ENCODE measurements around the gene CPPED1.

CPPED1 gene

GRCh38 chr16:12723681-12724080 is 80.0 kb downstream of the CPPED1 start:
- no peak for DNase-seq (ENCODE audit: low read depth)
- TF ChIP-seq CTCF (conservative IDR thresholded peaks at IDR 0.05; ENCODE audit: control insufficient read depth, insufficient read depth, low read depth, low read length): no peak
- H3K4me3 ChIP-seq (ENCODE audit: control insufficient read depth, low read depth, low read length): no peak overlapping the region

- TF ChIP-seq CTCF (conservative IDR thresholded peaks at IDR 0.05; ENCODE audit: control insufficient read depth, insufficient read depth, low read depth, low read length): no peak
- DNase-seq (ENCODE audit: low read depth): no peak
- H3K4me3 ChIP-seq (ENCODE audit: control insufficient read depth, low read depth, low read length): no peak overlapping the region
Observed at GRCh38 chr16:12721841-12722421, 81.8 kb downstream of the CPPED1 start.

GRCh38 chr16:12719972-12720371 is 83.7 kb downstream of the CPPED1 start:
- no peak for TF ChIP-seq CTCF (conservative IDR thresholded peaks at IDR 0.05; ENCODE audit: control insufficient read depth, insufficient read depth, low read depth, low read length)
- DNase-seq (ENCODE audit: low read depth): no peak

GRCh38 chr16:12716658-12717057 is 87.0 kb downstream of the CPPED1 start:
- H3K4me3 ChIP-seq (ENCODE audit: control insufficient read depth, low read depth, low read length): no peak overlapping the region
- no peak for DNase-seq (ENCODE audit: low read depth)
- TF ChIP-seq CTCF (conservative IDR thresholded peaks at IDR 0.05; ENCODE audit: control insufficient read depth, insufficient read depth, low read depth, low read length): no peak

More at GRCh38 chr16:12719972-12720371, 83.7 kb downstream of the CPPED1 start:
- no peak overlapping the region for H3K4me3 ChIP-seq (ENCODE audit: control insufficient read depth, low read depth, low read length)

GRCh38 chr16:12709807-12710206 is 93.9 kb downstream of the CPPED1 start:
- no peak overlapping the region for H3K4me3 ChIP-seq (ENCODE audit: control insufficient read depth, low read depth, low read length)
- TF ChIP-seq CTCF (conservative IDR thresholded peaks at IDR 0.05; ENCODE audit: control insufficient read depth, insufficient read depth, low read depth, low read length): no peak
- DNase-seq (ENCODE audit: low read depth): no peak

GRCh38 chr16:12708266-12708665 is 95.4 kb downstream of the CPPED1 start:
- no peak for DNase-seq (ENCODE audit: low read depth)
- no peak overlapping the region for H3K4me3 ChIP-seq (ENCODE audit: control insufficient read depth, low read depth, low read length)
- TF ChIP-seq CTCF (conservative IDR thresholded peaks at IDR 0.05; ENCODE audit: control insufficient read depth, insufficient read depth, low read depth, low read length): no peak

GRCh38 chr16:12706628-12707027 is 97.1 kb downstream of the CPPED1 start:
- DNase-seq (ENCODE audit: low read depth): no peak
- TF ChIP-seq CTCF (conservative IDR thresholded peaks at IDR 0.05; ENCODE audit: control insufficient read depth, insufficient read depth, low read depth, low read length): no peak

More at GRCh38 chr16:12706628-12707027, 97.1 kb downstream of the CPPED1 start:
- no peak overlapping the region for H3K4me3 ChIP-seq (ENCODE audit: control insufficient read depth, low read depth, low read length)
